Middle frontal gyrus (tissue), 1 donor: ENCODE data around the gene WDR59.
"Not testable (repeated sequence)": the region's sequence is repeated elsewhere in the genome, so short reads cannot be mapped to it uniquely, and the experiment has no call there.

ENCODE experiments used
- DNase-seq: peaks from one replicate; pipeline ENCODE4 v3.0.0-alpha.2; 2015; ENCODE audit warnings: low spot score; ENCODE audit errors: extremely low spot score

Gene WDR59

GRCh38 chr16:74909665-74910064 is 75.3 kb downstream of the WDR59 start:
- no peak for DNase-seq

GRCh38 chr16:74908759-74909158 is 76.2 kb downstream of the WDR59 start:
- not testable (repeated sequence) for DNase-seq

- no peak for DNase-seq
Measured at GRCh38 chr16:74903901-74904678, 80.8 kb downstream of the WDR59 start.

GRCh38 chr16:74903120-74903519 is 81.8 kb downstream of the WDR59 start:
- no peak for DNase-seq

- DNase-seq: no peak
Measured at GRCh38 chr16:74902161-74902560, 82.8 kb downstream of the WDR59 start.

- no peak for DNase-seq
Measured at GRCh38 chr16:74901606-74902005, 83.3 kb downstream of the WDR59 start.

- DNase-seq: no peak
Measured at GRCh38 chr16:74899816-74900215, 85.1 kb downstream of the WDR59 start.

GRCh38 chr16:74898659-74899058 is 86.3 kb downstream of the WDR59 start:
- no peak for DNase-seq

- DNase-seq: no peak
Measured at GRCh38 chr16:74896389-74897370, 88.2 kb downstream of the WDR59 start.

- DNase-seq: no peak
Measured at GRCh38 chr16:74893541-74893940, 91.4 kb downstream of the WDR59 start.

- no peak for DNase-seq
Measured at GRCh38 chr16:74892574-74893461, 92.1 kb downstream of the WDR59 start.

GRCh38 chr16:74888888-74889287 is 96.0 kb downstream of the WDR59 start:
- DNase-seq: no peak

- no peak for DNase-seq
Measured at GRCh38 chr16:74888232-74888862, 96.6 kb downstream of the WDR59 start.

GRCh38 chr16:74887084-74887483 is 97.8 kb downstream of the WDR59 start:
- DNase-seq: no peak

GRCh38 chr16:74877706-74878105 is 107.2 kb downstream of the WDR59 start:
- DNase-seq: no peak

- DNase-seq: no peak
Measured at GRCh38 chr16:74874912-74875546, 109.9 kb downstream of the WDR59 start.

GRCh38 chr16:74874123-74874522 is 110.8 kb downstream of the WDR59 start:
- no peak for DNase-seq

- no peak for DNase-seq
Measured at GRCh38 chr16:74872302-74872701, 112.6 kb downstream of the WDR59 start.

- DNase-seq: no peak
Measured at GRCh38 chr16:74871608-74872007, 113.3 kb downstream of the WDR59 start.

GRCh38 chr16:74868501-74868900 is 116.4 kb downstream of the WDR59 start:
- no peak for DNase-seq
